Hair follicle dermal papilla cell (primary cell): ENCODE measurements around the gene FAM187B. TPM values are rescaled to one million over a fixed set of nuclear protein-coding genes. Genes with fewer than 3 reads are reported as not detected.

Experiments
- total RNA-seq: library from RNA; depleted of rRNA; stranded (reverse); fragments of >200 nt; gene quantifications from 2 replicates; pipeline ENCODE4 v1.2.3, GENCODE V29; 2012

FAM187B gene
- not detected in 2 replicates for total RNA-seq

DNA sequence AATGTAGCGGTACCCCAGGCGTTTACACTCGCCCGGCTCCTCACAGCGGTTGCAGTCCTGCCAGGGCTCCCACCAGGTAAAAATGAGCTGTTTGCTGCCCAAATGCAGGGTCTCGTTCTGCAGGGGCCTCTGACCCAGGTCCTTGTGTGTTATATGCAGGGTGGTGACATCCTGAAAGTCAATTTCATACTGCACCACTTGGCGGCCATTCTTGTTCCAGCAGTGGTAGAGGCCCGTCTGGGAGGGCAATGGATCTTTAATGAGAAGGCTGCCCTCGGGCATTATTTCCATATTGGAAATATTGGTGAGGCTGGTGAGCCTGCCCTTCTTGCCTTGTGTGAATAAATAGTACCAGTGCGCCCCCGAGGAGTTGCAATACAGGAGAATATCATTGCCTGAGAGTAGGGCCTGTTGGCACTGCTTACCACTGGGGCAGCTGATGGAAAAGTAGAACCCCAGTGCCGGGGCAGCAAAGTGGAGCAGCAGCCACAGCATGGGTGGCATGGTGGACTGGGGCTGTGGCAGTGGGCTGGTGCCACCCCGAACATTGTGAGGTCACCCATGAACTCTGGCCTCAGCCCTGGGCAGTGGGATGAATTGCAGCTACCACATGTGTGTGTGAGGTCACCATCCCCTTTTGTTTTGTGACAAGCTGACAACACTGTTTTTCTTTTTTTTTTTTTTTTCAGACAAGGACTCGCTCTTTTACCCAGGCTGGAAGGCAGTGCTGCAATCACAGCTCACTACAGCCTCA is at the start of gene FAM187B:
Gene FAM187B, minus strand, starts transcription at position 563 of the 754 bp plus-strand sequence. Its CDS starts 59 bp downstream, at position 504.

DNA sequence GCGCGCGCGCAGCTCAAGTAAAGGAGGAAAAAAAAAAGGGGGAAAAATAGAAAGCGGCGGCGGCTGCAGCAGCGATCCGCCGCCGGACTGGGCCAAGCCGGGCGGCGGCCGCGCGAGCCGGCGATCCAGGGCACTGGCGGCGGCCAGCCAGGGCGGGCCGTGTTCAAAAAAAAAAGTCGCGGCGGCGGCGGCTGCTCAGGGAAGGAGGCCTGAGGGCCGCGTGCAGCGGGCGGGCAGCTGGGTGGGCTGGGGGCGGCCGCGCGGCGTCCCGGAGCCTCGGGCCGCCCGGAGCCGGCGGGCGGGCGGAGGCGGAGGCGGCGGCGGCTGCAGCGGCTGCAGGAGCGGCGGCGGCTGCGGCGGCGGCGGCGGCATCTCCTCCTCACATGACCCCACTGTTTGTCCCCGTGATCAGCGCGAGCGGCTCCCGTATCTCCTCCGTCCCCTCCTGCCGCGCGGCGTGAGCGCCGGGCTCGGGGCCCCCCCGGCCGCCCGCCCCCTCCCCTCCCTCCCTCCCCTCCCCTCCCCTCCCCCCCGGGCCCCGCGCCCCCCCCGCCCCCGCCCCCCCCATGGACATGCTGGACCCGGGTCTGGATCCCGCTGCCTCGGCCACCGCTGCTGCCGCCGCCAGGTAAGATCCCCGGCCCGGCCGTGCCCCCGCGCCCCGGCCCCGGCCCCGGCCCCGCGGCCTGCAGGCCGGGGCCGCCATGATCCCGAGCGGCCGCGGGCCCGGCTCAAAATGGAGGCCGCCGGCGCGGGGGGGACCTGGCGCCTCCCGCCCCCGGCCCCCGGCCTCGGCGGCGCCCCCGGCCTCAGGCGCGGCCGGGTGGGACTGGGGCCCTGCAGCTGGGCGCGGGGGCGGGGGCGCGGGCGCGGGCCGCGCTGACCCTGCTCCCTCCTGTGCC is 40.2 kb upstream of the FAM187B start, which contains the start of gene USF2:
Gene USF2, plus strand, starts transcription at position 427 of the 902 bp plus-strand sequence. Its CDS starts 140 bp downstream, at position 567.

DNA sequence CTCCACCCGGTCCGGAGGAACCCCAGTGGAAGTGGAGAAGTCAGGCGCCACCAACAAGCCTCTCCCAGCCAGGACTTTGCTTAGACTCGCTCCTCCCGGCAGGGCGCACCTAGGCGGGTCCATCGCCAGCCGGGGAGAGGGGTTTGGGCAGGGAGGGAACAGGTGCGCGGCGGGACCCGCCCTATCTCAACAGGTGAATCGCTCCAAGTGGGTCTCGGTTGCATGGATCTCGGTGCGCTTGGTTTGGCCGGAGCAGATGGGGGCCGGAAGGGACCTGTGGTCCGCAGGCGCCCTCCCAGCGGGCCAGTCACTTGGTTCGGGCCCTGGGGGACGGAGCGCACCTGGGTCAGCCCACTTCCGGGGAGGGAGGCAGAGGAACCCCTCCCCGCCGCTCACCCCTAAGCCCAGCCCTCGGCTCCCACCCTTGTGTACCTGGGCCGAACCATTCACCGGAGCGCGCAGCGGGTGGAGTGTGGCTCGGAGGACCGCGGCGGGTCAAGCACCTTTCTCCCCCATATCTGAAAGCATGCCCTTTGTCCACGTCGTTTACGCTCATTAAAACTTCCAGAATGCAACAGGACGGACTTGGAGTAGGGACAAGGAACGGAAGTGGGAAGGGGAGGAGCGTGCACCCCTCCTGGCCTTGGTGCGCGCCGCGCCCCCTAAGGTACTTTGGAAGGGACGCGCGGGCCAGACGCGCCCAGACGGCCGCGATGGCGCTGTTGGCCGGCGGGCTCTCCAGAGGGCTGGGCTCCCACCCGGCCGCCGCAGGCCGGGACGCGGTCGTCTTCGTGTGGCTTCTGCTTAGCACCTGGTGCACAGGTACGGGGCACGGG is 20.0 kb upstream of the FAM187B start, which contains the start of gene LSR:
Gene LSR, plus strand, starts transcription at position 693 of the 836 bp plus-strand sequence. Its CDS starts 21 bp downstream, at position 714.

Other genes starting within 250 kb of the FAM187B start
- 25.6 and 27.1 TPM in 2 replicates for gene GRAMD1A, start 228.4 kb downstream of the FAM187B start, total RNA-seq
- gene SCN1B, start 198.3 kb downstream of the FAM187B start, total RNA-seq, result 3.1 and 3.4 TPM in 2 replicates
- gene HPN, start 187.0 kb downstream of the FAM187B start, total RNA-seq, result not detected in 2 replicates
- gene FXYD3, start 112.9 kb downstream of the FAM187B start, total RNA-seq, result not detected in 2 replicates
- gene LGI4, start 93.7 kb downstream of the FAM187B start, total RNA-seq, result 1.2 and 1.3 TPM in 2 replicates
- 0.73 and 2.1 TPM in 2 replicates for gene FXYD1, start 89.9 kb downstream of the FAM187B start, total RNA-seq
- not detected in 2 replicates for gene FXYD7, start 85.5 kb downstream of the FAM187B start, total RNA-seq
- 53.2 and 73.8 TPM in 2 replicates for gene FXYD5, start 74.0 kb downstream of the FAM187B start, total RNA-seq
- 0.36 and 0.49 TPM in 2 replicates for gene LSR, start 20.3 kb upstream of the FAM187B start, total RNA-seq
- gene USF2, start 40.2 kb upstream of the FAM187B start, total RNA-seq, result 64.4 and 64.5 TPM in 2 replicates
- under 0.01 TPM in 1 of 2 replicates, not detected in the other for gene HAMP, start 53.8 kb upstream of the FAM187B start, total RNA-seq
- gene MAG, start 63.4 kb upstream of the FAM187B start, total RNA-seq, result not detected in 2 replicates
- gene CD22, start 100.4 kb upstream of the FAM187B start, total RNA-seq, result not detected in 2 replicates
- gene FFAR1, start 119.2 kb upstream of the FAM187B start, total RNA-seq, result not detected in 2 replicates
- gene FFAR3, start 129.7 kb upstream of the FAM187B start, total RNA-seq, result not detected in 2 replicates
- not detected in 2 replicates for gene GPR42, start 142.3 kb upstream of the FAM187B start, total RNA-seq
- not detected in 2 replicates for gene FFAR2, start 219.5 kb upstream of the FAM187B start, total RNA-seq